Measurements from ENCODE around the gene SMYD2.

DNA sequence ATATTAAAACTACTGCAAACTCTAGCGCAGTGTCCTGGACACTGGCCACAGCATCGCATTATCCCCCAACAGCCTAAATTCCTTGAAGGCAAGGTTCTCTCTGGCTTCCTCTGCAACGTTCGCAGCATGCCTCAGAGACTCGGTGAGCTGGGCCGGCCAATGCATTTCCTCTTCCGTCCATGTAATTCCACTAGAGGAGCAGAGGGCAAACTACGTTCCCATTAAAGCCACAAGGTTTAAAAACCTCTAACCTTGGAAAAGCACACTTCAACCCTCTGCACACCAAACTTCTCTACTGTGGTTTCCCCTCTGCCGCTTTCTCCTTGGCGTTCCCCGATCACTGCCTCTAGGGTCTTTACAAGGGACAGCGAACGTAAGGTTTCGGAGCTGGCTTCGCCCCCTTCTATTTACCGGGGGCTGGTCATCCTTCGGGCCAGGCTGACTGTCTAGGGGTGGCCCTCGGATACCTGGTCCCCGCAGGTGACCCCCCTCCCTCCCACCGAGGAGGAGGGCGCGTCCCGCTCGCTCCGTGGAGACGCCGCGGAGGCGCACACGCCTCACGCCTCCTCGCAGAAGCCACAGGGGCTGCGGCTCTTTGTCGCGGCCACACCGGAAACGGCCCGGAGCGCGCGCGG is 456 bp upstream of the SMYD2 start:
- no peak for TF ChIP-seq CTCF (IDR thresholded peaks at IDR 0.05)
- no peak for TF ChIP-seq POLR2A (IDR thresholded peaks at IDR 0.05)
